Immature natural killer cell (primary cell): Measurements from ENCODE around the gene SINHCAF. TPM values are rescaled to one million over a fixed set of nuclear protein-coding genes. Genes with fewer than 3 reads are reported as not detected.

Experiments used
- DNase-seq, 3 donors: peaks; one replicate each; pipeline ENCODE4 v3.0.0; 2022; ENCODE audit warnings: mixed read lengths in 1 of 3
- H3K27ac Mint-ChIP-seq, 6 donors: one replicate each; pipeline ENCODE4 v1.8.0; 2020; ENCODE audit warnings: mixed read lengths in 6 of 6, mild to moderate bottlenecking in 5 of 6, inconsistent platforms in 4 of 6, moderate library complexity in 3 of 6
- H3K27me3 Mint-ChIP-seq, 3 donors: one replicate each; pipeline ENCODE4 v1.8.0; 2020 to 2021; ENCODE audit warnings: low read depth in 3 of 3, mild to moderate bottlenecking in 3 of 3, mixed read lengths in 3 of 3, moderate library complexity in 3 of 3, inconsistent platforms in 1 of 3
- H3K36me3 Mint-ChIP-seq, 3 donors: one replicate each; pipeline ENCODE4 v1.8.0; 2020; ENCODE audit warnings: mixed read lengths in 3 of 3, inconsistent platforms in 2 of 3, mild to moderate bottlenecking in 2 of 3
- H3K4me1 Mint-ChIP-seq, 2 donors: one replicate each; pipeline ENCODE4 v1.8.0; 2020; ENCODE audit warnings: inconsistent platforms in 2 of 2, mild to moderate bottlenecking in 2 of 2, mixed read lengths in 2 of 2, moderate library complexity in 1 of 2
- H3K4me3 Mint-ChIP-seq, 5 donors: one replicate each; pipeline ENCODE4 v1.8.0; 2020; ENCODE audit warnings: mild to moderate bottlenecking in 5 of 5, mixed read lengths in 5 of 5, inconsistent platforms in 3 of 5, moderate library complexity in 3 of 5
- H3K9me3 Mint-ChIP-seq, 6 donors: one replicate each; pipeline ENCODE4 v1.8.0; 2020; ENCODE audit warnings: mild to moderate bottlenecking in 6 of 6, mixed read lengths in 6 of 6, inconsistent platforms in 4 of 6, moderate library complexity in 3 of 6
- polyA plus RNA-seq, 3 donors: library from polyadenylated mRNA; unstranded; fragments of 300-500 nt; fragmentation: Illumina TruSeq; gene quantifications; one replicate each; pipeline ENCODE4 v1.2.3, GENCODE V29; 2021

SINHCAF gene
- polyA plus RNA-seq, 3 donors from 2014 or later, result 36.8 to 45.7 (median 41.9) TPM

- H3K9me3 Mint-ChIP-seq, result no peaks in the 10 kb centered on the region
- no peak overlapping the region for H3K4me3 Mint-ChIP-seq
- no peak overlapping the region for H3K27ac Mint-ChIP-seq
- no peaks in the 10 kb centered on the region for H3K27me3 Mint-ChIP-seq
- H3K4me1 Mint-ChIP-seq, result peaks cover 7 to 64% of the 10 kb centered on the region in 2 donors
- H3K36me3 Mint-ChIP-seq, result peaks cover 0 to 7% (median 4%) of the 10 kb centered on the region in 3 donors
- DNase-seq, result no peak
Measured at GRCh38 chr12:31310488-31310887, 15.5 kb downstream of the SINHCAF start.

- Mint-ChIP-seq H3K36me3 (peaks cover 0 to 11% (median 7%) of the 10 kb centered on the region in 3 donors), H3K4me1 (peaks cover 12 to 63% of the 10 kb centered on the region in 2 donors), H3K27me3 (no peaks in the 10 kb centered on the region), H3K27ac (no peak overlapping the region), H3K9me3 (no peaks in the 10 kb centered on the region), H3K4me3 (no peak overlapping the region)
- no peak for DNase-seq
Measured at GRCh38 chr12:31309279-31309678, 16.7 kb downstream of the SINHCAF start.

GRCh38 chr12:31308116-31308515 is 17.8 kb downstream of the SINHCAF start:
- no peak for DNase-seq

GRCh38 chr12:31306866-31307265 is 19.1 kb downstream of the SINHCAF start:
- Mint-ChIP-seq H3K9me3 (no peaks in the 10 kb centered on the region), H3K4me3 (no peak overlapping the region), H3K27ac (peak overlapping the region in 3 of 6 donors; percentile 3 to 61 (median 10)), H3K4me1 (peaks cover 27 to 70% of the 10 kb centered on the region in 2 donors), H3K27me3 (peaks cover 0 to 5% (median 2%) of the 10 kb centered on the region in 3 donors), H3K36me3 (peaks cover 3 to 27% (median 11%) of the 10 kb centered on the region in 3 donors)
- DNase-seq, result no peak

More at GRCh38 chr12:31308116-31308515, 17.8 kb downstream of the SINHCAF start:
- Mint-ChIP-seq H3K4me3 (no peak overlapping the region), H3K27me3 (peaks cover 0 to 5% (median 1%) of the 10 kb centered on the region in 3 donors), H3K27ac (no peak overlapping the region), H3K36me3 (peaks cover 3 to 19% (median 14%) of the 10 kb centered on the region in 3 donors), H3K4me1 (peaks cover 20 to 69% of the 10 kb centered on the region in 2 donors), H3K9me3 (no peaks in the 10 kb centered on the region)

- Mint-ChIP-seq H3K9me3 (no peaks in the 10 kb centered on the region), H3K4me3 (peak overlapping the region in 4 of 5 donors; percentile 20 to 41 (median 24)), H3K4me1 (peaks cover 26 to 67% of the 10 kb centered on the region in 2 donors), H3K27me3 (peaks cover 0 to 5% (median 2%) of the 10 kb centered on the region in 3 donors), H3K36me3 (peaks cover 3 to 27% (median 19%) of the 10 kb centered on the region in 3 donors), H3K27ac (peak overlapping the region; percentile 45 to 91 (median 87))
- peak; percentile 61 to 71 (median 63) for DNase-seq
Measured at GRCh38 chr12:31303466-31303865, 22.5 kb downstream of the SINHCAF start.

- DNase-seq, result no peak
- Mint-ChIP-seq H3K4me1 (peaks cover 38 to 60% of the 10 kb centered on the region in 2 donors), H3K27ac (peak overlapping the region in 1 of 6 donors; percentile 35), H3K9me3 (no peaks in the 10 kb centered on the region), H3K4me3 (no peak overlapping the region), H3K36me3 (peaks cover 3 to 30% (median 22%) of the 10 kb centered on the region in 3 donors), H3K27me3 (peaks cover 0 to 5% (median 2%) of the 10 kb centered on the region in 3 donors)
Measured at GRCh38 chr12:31301311-31301710, 24.6 kb downstream of the SINHCAF start.

GRCh38 chr12:31300783-31301182 is 25.2 kb downstream of the SINHCAF start:
- Mint-ChIP-seq H3K4me1 (peaks cover 38 to 55% of the 10 kb centered on the region in 2 donors), H3K36me3 (peaks cover 3 to 30% (median 22%) of the 10 kb centered on the region in 3 donors), H3K4me3 (no peak overlapping the region), H3K27ac (peak overlapping the region in 2 of 6 donors; percentile 2 to 35), H3K9me3 (no peaks in the 10 kb centered on the region), H3K27me3 (peaks cover 0 to 5% (median 2%) of the 10 kb centered on the region in 3 donors)
- no peak for DNase-seq

- peak overlapping the region in 2 of 6 donors; percentile 2 to 35 for H3K27ac Mint-ChIP-seq
- H3K9me3 Mint-ChIP-seq, result no peaks in the 10 kb centered on the region
- peaks cover 3 to 30% (median 22%) of the 10 kb centered on the region in 3 donors for H3K36me3 Mint-ChIP-seq
- H3K27me3 Mint-ChIP-seq, result peaks cover 0 to 5% (median 2%) of the 10 kb centered on the region in 3 donors
- no peak overlapping the region for H3K4me3 Mint-ChIP-seq
- DNase-seq, result no peak
- peaks cover 38 to 55% of the 10 kb centered on the region in 2 donors for H3K4me1 Mint-ChIP-seq
Measured at GRCh38 chr12:31300341-31300740, 25.6 kb downstream of the SINHCAF start.

GRCh38 chr12:31298922-31299321 is 27.0 kb downstream of the SINHCAF start:
- H3K27ac Mint-ChIP-seq, result peak overlapping the region in 2 of 6 donors; percentile 45 to 71
- DNase-seq, result no peak
- peaks cover 0 to 5% (median 2%) of the 10 kb centered on the region in 3 donors for H3K27me3 Mint-ChIP-seq
- H3K9me3 Mint-ChIP-seq, result no peaks in the 10 kb centered on the region
- H3K36me3 Mint-ChIP-seq, result peaks cover 7 to 31% (median 20%) of the 10 kb centered on the region in 3 donors
- H3K4me1 Mint-ChIP-seq, result peaks cover 30 to 41% of the 10 kb centered on the region in 2 donors
- H3K4me3 Mint-ChIP-seq, result no peak overlapping the region

- Mint-ChIP-seq H3K4me1 (peaks cover 26 to 37% of the 10 kb centered on the region in 2 donors), H3K36me3 (peaks cover 5 to 32% (median 18%) of the 10 kb centered on the region in 3 donors), H3K27ac (peak overlapping the region in 4 of 6 donors; percentile 28 to 45 (median 35)), H3K27me3 (peaks cover 0 to 2% (median 2%) of the 10 kb centered on the region in 3 donors), H3K4me3 (no peak overlapping the region), H3K9me3 (no peaks in the 10 kb centered on the region)
- DNase-seq, result no peak
Measured at GRCh38 chr12:31298515-31298910, 27.4 kb downstream of the SINHCAF start.

GRCh38 chr12:31297572-31298514 is 28.1 kb downstream of the SINHCAF start:
- H3K9me3 Mint-ChIP-seq, result no peaks in the 10 kb centered on the region
- H3K36me3 Mint-ChIP-seq, result peaks cover 8 to 33% (median 20%) of the 10 kb centered on the region in 3 donors
- no peaks in the 10 kb centered on the region for H3K27me3 Mint-ChIP-seq
- H3K4me3 Mint-ChIP-seq, result peak overlapping the region in 1 of 5 donors; percentile 4
- no peak for DNase-seq
- H3K4me1 Mint-ChIP-seq, result peaks cover 20 to 31% of the 10 kb centered on the region in 2 donors
- peak overlapping the region; percentile 4 to 37 (median 34) for H3K27ac Mint-ChIP-seq

- DNase-seq, result no peak
- Mint-ChIP-seq H3K4me1 (peaks cover 1 to 18% of the 10 kb centered on the region in 2 donors), H3K9me3 (no peaks in the 10 kb centered on the region), H3K4me3 (no peak overlapping the region), H3K27me3 (no peaks in the 10 kb centered on the region), H3K36me3 (peaks cover 18 to 42% (median 19%) of the 10 kb centered on the region in 3 donors), H3K27ac (peak overlapping the region in 2 of 6 donors; percentile 7 to 31)
Measured at GRCh38 chr12:31289441-31289840, 36.5 kb downstream of the SINHCAF start.

GRCh38 chr12:31288381-31288780 is 37.6 kb downstream of the SINHCAF start:
- no peaks in the 10 kb centered on the region for H3K27me3 Mint-ChIP-seq
- DNase-seq, result no peak
- H3K4me1 Mint-ChIP-seq, result peaks cover 0 to 18% of the 10 kb centered on the region in 2 donors
- H3K36me3 Mint-ChIP-seq, result peaks cover 23 to 42% (median 23%) of the 10 kb centered on the region in 3 donors
- peak overlapping the region in 2 of 6 donors; percentile 31 to 48 for H3K27ac Mint-ChIP-seq
- H3K4me3 Mint-ChIP-seq, result no peak overlapping the region
- no peaks in the 10 kb centered on the region for H3K9me3 Mint-ChIP-seq

- Mint-ChIP-seq H3K9me3 (no peaks in the 10 kb centered on the region), H3K36me3 (peaks cover 22 to 40% (median 23%) of the 10 kb centered on the region in 3 donors), H3K4me3 (no peak overlapping the region), H3K27me3 (no peaks in the 10 kb centered on the region), H3K27ac (no peak overlapping the region), H3K4me1 (no peaks in the 10 kb centered on the region)
- DNase-seq, result no peak
Measured at GRCh38 chr12:31280183-31280582, 45.8 kb downstream of the SINHCAF start.
